Neural cell (in vitro differentiated cells): ENCODE measurements around the gene TMEM87A. TPM values are rescaled to one million over a fixed set of nuclear protein-coding genes. Genes with fewer than 3 reads are reported as not detected.
A peak's percentile ranks its signal among the peaks of the same experiment; 100 is the strongest.

Experiments
- H2AFZ ChIP-seq: fragments of 200-600, 300-800 bp; sonication (generic), shearing (Covaris generic); 2 replicates; pipeline ENCODE4 v1.6.0; 2014; ENCODE audit warnings: low read depth, mild to moderate bottlenecking, antibody characterized with exemption, low read length, moderate library complexity
- H3F3A ChIP-seq: fragments of 200-600 bp; shearing (Covaris generic); 2 replicates; pipeline ENCODE4 v1.6.1; 2016; ENCODE audit warnings: mild to moderate bottlenecking, moderate library complexity, mixed read lengths, antibody characterized with exemption, low read length; ENCODE audit not compliant: insufficient read depth, poor library complexity, severe bottlenecking
- H3K27ac ChIP-seq: fragments of 200-600, 300-800 bp; sonication (generic), shearing (Covaris generic); 2 replicates; pipeline ENCODE4 v1.5.1; 2014; ENCODE audit warnings: mild to moderate bottlenecking, low read length, moderate library complexity
- H3K27me3 ChIP-seq: fragments of 300-800, 200-600 bp; sonication (generic), shearing (Covaris generic); 2 replicates; pipeline ENCODE4 v1.6.0; 2014; ENCODE audit warnings: mild to moderate bottlenecking, low read depth, low read length, moderate library complexity; ENCODE audit not compliant: insufficient read depth
- H3K36me3 ChIP-seq: fragments of 300-800, 200-600 bp; sonication (generic), shearing (Covaris generic); 2 replicates; pipeline ENCODE4 v1.5.1; 2014; ENCODE audit warnings: mild to moderate bottlenecking, antibody characterized with exemption, low read length, moderate library complexity; ENCODE audit not compliant: insufficient read depth
- H3K4me2 ChIP-seq: fragments of 300-800, 200-600 bp; sonication (generic), shearing (Covaris generic); 2 replicates; pipeline ENCODE4 v1.6.0; 2014; ENCODE audit warnings: mild to moderate bottlenecking, low read length
- H3K4me3 ChIP-seq: fragments of 300-800, 200-600 bp; sonication (generic), shearing (Covaris generic); 2 replicates; pipeline ENCODE4 v1.5.1; 2014; ENCODE audit warnings: mild to moderate bottlenecking, low read length, moderate library complexity
- H3K79me2 ChIP-seq: fragments of 200-600 bp; shearing (Covaris generic); replicated peaks from 2 replicates; pipeline ENCODE4 v1.6.0; 2014; ENCODE audit warnings: mild to moderate bottlenecking, low read length, moderate library complexity; ENCODE audit not compliant: insufficient read depth
- H3K9ac ChIP-seq: fragments of 300-800, 200-600 bp; sonication (generic), shearing (Covaris generic); 2 replicates; pipeline ENCODE4 v1.6.1; 2016; ENCODE audit warnings: mild to moderate bottlenecking, low read length, mixed read lengths
- H3K9me2 ChIP-seq: fragments of 200-600 bp; shearing (Covaris generic); 2 replicates; pipeline ENCODE4 v1.6.1; 2016; ENCODE audit warnings: mild to moderate bottlenecking, low read length, mixed read lengths; ENCODE audit not compliant: insufficient read depth
- H3K9me3 ChIP-seq: fragments of 200-600, 300-800 bp; sonication (generic), shearing (Covaris generic); 2 replicates; pipeline ENCODE4 v1.6.1; 2016; ENCODE audit warnings: mild to moderate bottlenecking, mixed run types, low read length, moderate library complexity, mixed read lengths
- H4K20me1 ChIP-seq: fragments of 200-600 bp; shearing (Covaris generic); 2 replicates; pipeline ENCODE4 v1.6.1; 2016; ENCODE audit warnings: mild to moderate bottlenecking, mixed run types; ENCODE audit not compliant: insufficient read depth
- EP300 ChIP-seq: fragments of 450-650 bp; conservative IDR thresholded peaks from 2 replicates; pipeline ENCODE4 v1.6.1; 2014; ENCODE audit warnings: antibody characterized with exemption, mild to moderate bottlenecking, moderate library complexity; ENCODE audit not compliant: poor library complexity, severe bottlenecking
- EZH2 ChIP-seq: fragments of 200-600, 300-800 bp; shearing (Covaris generic), sonication (generic); IDR thresholded peaks from 2 replicates; pipeline ENCODE4 v1.6.1; 2014; ENCODE audit warnings: antibody characterized with exemption, low read length, borderline replicate concordance, mild to moderate bottlenecking; ENCODE audit not compliant: insufficient read depth, poor library complexity, severe bottlenecking
- MXI1 ChIP-seq: fragments of 450-650 bp; conservative IDR thresholded peaks from 2 replicates; pipeline ENCODE4 v1.6.1; 2014; ENCODE audit warnings: antibody characterized with exemption, mild to moderate bottlenecking; ENCODE audit not compliant: poor library complexity, severe bottlenecking
- POLR2AphosphoS5 ChIP-seq: IDR thresholded peaks from 2 replicates; pipeline ENCODE4 v1.6.1; 2012
- RAD21 ChIP-seq: fragments of 450-650 bp; conservative IDR thresholded peaks from 2 replicates; pipeline ENCODE4 v1.6.1; 2014; ENCODE audit warnings: antibody characterized with exemption, mild to moderate bottlenecking, moderate library complexity
- SMC3 ChIP-seq: fragments of 450-650 bp; conservative IDR thresholded peaks from 2 replicates; pipeline ENCODE4 v1.6.1; 2014; ENCODE audit warnings: antibody characterized with exemption, mild to moderate bottlenecking, moderate library complexity; ENCODE audit not compliant: poor library complexity
- TAF1 ChIP-seq: IDR thresholded peaks from 2 replicates; pipeline ENCODE4 v1.6.1; 2012; ENCODE audit warnings: low read depth
- polyA plus RNA-seq: library from polyadenylated mRNA; depleted of rRNA; stranded (reverse); fragments of >200 nt; gene quantifications from 2 replicates; pipeline ENCODE4 v1.2.3, GENCODE V29; 2014
- TF ChIP-seq, protein P1 (sequence below): IDR thresholded peaks from 2 replicates; pipeline ENCODE4 v1.6.1; 2012; ENCODE audit warnings: borderline replicate concordance
- TF ChIP-seq, protein P2 (sequence below): fragments of 450-650 bp; IDR thresholded peaks from 2 replicates; pipeline ENCODE4 v1.5.1; 2014; ENCODE audit warnings: antibody characterized with exemption, mild to moderate bottlenecking, moderate library complexity; ENCODE audit not compliant: poor library complexity, severe bottlenecking

Gene TMEM87A
- polyA plus RNA-seq, 1 donor from 2014 or later: 50.4 TPM

DNA sequence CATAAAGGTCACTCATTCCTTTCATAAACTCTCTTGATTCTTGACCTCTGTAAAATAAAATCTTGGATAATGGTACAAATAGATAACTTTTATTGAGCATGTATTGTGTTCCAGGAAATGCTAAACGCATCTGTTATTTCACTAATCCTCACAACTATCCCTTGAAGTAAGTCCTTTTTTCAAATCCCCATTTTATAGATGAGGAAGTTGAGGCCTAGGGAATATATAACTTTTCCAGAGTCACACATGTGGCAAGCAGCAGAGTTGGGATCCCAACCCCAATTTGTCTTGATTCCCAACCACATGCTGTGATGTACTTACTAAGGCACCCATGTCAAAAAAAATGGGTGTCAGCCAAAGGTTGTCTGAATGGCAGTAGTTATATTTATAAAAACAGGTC is 71.4 kb downstream of the TMEM87A start:
- Histone ChIP-seq H3K9me2 (no peaks in the 10 kb centered on the region), H3K27me3 (no peaks in the 10 kb centered on the region), H2AFZ (no peak overlapping the region), H3K27ac (peak overlapping the region; percentile 65), H3K36me3 (no peaks in the 10 kb centered on the region), H3F3A (no peaks in the 10 kb centered on the region), H3K9me3 (no peaks in the 10 kb centered on the region), H3K4me3 (peak overlapping the region; percentile 38), H3K9ac (no peak overlapping the region), H4K20me1 (no peaks in the 10 kb centered on the region), H3K79me2 (peaks cover 14% of the 10 kb centered on the region), H3K4me2 (no peak overlapping the region)
- TF ChIP-seq, protein P1, sequence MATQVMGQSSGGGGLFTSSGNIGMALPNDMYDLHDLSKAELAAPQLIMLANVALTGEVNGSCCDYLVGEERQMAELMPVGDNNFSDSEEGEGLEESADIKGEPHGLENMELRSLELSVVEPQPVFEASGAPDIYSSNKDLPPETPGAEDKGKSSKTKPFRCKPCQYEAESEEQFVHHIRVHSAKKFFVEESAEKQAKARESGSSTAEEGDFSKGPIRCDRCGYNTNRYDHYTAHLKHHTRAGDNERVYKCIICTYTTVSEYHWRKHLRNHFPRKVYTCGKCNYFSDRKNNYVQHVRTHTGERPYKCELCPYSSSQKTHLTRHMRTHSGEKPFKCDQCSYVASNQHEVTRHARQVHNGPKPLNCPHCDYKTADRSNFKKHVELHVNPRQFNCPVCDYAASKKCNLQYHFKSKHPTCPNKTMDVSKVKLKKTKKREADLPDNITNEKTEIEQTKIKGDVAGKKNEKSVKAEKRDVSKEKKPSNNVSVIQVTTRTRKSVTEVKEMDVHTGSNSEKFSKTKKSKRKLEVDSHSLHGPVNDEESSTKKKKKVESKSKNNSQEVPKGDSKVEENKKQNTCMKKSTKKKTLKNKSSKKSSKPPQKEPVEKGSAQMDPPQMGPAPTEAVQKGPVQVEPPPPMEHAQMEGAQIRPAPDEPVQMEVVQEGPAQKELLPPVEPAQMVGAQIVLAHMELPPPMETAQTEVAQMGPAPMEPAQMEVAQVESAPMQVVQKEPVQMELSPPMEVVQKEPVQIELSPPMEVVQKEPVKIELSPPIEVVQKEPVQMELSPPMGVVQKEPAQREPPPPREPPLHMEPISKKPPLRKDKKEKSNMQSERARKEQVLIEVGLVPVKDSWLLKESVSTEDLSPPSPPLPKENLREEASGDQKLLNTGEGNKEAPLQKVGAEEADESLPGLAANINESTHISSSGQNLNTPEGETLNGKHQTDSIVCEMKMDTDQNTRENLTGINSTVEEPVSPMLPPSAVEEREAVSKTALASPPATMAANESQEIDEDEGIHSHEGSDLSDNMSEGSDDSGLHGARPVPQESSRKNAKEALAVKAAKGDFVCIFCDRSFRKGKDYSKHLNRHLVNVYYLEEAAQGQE: no peak
- TF ChIP-seq TAF1 (no peak), RAD21 (no peak), EZH2 (no peak), EP300 (no peak), POLR2AphosphoS5 (no peak), MXI1 (no peak), SMC3 (no peak)
- TF ChIP-seq, protein P2, sequence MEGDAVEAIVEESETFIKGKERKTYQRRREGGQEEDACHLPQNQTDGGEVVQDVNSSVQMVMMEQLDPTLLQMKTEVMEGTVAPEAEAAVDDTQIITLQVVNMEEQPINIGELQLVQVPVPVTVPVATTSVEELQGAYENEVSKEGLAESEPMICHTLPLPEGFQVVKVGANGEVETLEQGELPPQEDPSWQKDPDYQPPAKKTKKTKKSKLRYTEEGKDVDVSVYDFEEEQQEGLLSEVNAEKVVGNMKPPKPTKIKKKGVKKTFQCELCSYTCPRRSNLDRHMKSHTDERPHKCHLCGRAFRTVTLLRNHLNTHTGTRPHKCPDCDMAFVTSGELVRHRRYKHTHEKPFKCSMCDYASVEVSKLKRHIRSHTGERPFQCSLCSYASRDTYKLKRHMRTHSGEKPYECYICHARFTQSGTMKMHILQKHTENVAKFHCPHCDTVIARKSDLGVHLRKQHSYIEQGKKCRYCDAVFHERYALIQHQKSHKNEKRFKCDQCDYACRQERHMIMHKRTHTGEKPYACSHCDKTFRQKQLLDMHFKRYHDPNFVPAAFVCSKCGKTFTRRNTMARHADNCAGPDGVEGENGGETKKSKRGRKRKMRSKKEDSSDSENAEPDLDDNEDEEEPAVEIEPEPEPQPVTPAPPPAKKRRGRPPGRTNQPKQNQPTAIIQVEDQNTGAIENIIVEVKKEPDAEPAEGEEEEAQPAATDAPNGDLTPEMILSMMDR: no peak

DNA sequence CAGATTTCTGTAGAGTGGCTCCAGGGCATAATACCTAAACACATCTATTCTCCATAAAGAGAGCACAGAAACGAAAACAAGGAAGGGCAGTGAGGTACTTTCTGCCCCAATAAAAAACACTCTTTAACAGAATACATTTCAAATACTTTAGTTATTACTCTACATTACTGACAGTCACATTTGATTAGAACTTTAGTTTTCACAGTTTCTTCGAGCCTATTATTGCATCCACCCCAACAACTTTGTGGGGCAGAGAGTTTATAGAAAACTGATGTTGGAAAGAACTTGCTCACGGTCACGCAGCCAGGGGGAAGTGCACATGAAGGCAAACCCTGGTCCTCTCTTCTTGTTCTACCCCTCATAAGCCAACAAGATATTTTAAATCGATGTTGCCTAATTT is 74.1 kb downstream of the TMEM87A start:
- TF ChIP-seq SMC3 (no peak), MXI1 (no peak), EZH2 (no peak), EP300 (no peak), POLR2AphosphoS5 (no peak), TAF1 (no peak), RAD21 (no peak)
- TF ChIP-seq, protein P2: no peak
- TF ChIP-seq, protein P1: no peak
- no peaks in the 10 kb centered on the region for H3K36me3 ChIP-seq
- no peaks in the 10 kb centered on the region for H3K9me3 ChIP-seq
- no peaks in the 10 kb centered on the region for H3K9me2 ChIP-seq
- no peak overlapping the region for H3K4me2 ChIP-seq
- no peak overlapping the region for H3K27ac ChIP-seq
- no peaks in the 10 kb centered on the region for H3K27me3 ChIP-seq
- H3K4me3 ChIP-seq: no peak overlapping the region
- no peak overlapping the region for H2AFZ ChIP-seq
- no peak overlapping the region for H3K9ac ChIP-seq
- H4K20me1 ChIP-seq: no peaks in the 10 kb centered on the region
- H3F3A ChIP-seq: no peaks in the 10 kb centered on the region
- peaks cover 11% of the 10 kb centered on the region for H3K79me2 ChIP-seq
